GM12878 (cell line): ENCODE measurements around the gene ASS1. TPM values are rescaled to one million over a fixed set of nuclear protein-coding genes. Genes with fewer than 3 reads are reported as not detected.
"Not testable (repeated sequence)": the region's sequence is repeated elsewhere in the genome, so short reads cannot be mapped to it uniquely, and the experiment has no call there.

Source experiments
- ATAC-seq: fragments of 200-7000 bp; cut with Tn5 transposase; 3 replicates; pipeline ENCODE4 v1.9.1; 2020; ENCODE audit warnings: mild to moderate bottlenecking, moderate library complexity
- BruUV-seq: library from RNA; stranded (reverse); fragments of 400-500 nt; replicated peaks from 2 replicates; lab custom pipeline; 2021; lab: Mats Ljungman, UMichigan
- CTCF ChIA-PET: fragments of 300-600 bp; sonication (Branson Sonifier 250); formaldehyde crosslinking; extraction: SDS; loops from one replicate; lab custom pipeline; 2021; ENCODE audit warnings: inconsistent platforms; lab: Yijun Ruan, JAX
- POLR2A ChIA-PET: fragments of 350-600 bp; formaldehyde crosslinking; extraction: SDS; loops from one replicate; lab custom pipeline; 2021; ENCODE audit warnings: inconsistent platforms; lab: Charles Lee
- RAD21 ChIA-PET: fragments of 300-600 bp; sonication (Branson Sonifier 250); formaldehyde crosslinking; loops from one replicate; lab custom pipeline; 2023; ENCODE audit warnings: antibody characterized with exemption; ENCODE audit not compliant: unreplicated experiment; lab: Charles Lee
- SMC1A ChIA-PET: fragments of 300-600 bp; sonication (Branson Sonifier 250); formaldehyde crosslinking; loops from one replicate; lab custom pipeline; 2023; ENCODE audit not compliant: unreplicated experiment, uncharacterized antibody; lab: Charles Lee
- DNase-seq: peaks from one replicate; pipeline ENCODE4 v3.0.0-alpha.2; 2011; ENCODE audit warnings: low read depth, low spot score
- FAIRE-seq: peaks from 3 replicates; lab custom pipeline; 2011; peaks lifted over from hg19 to GRCh38; lab: Jason Lieb, UNC
- H2AFZ ChIP-seq: 2 replicates; pipeline ENCODE4 v1.6.0; 2011; ENCODE audit warnings: low read depth, low read length, control low read depth; ENCODE audit not compliant: control insufficient read depth
- H3K27ac ChIP-seq: 2 replicates; pipeline ENCODE4 v1.5.1; 2011; ENCODE audit warnings: control low read depth; ENCODE audit not compliant: control insufficient read depth, insufficient read depth
- H3K27me3 ChIP-seq, 2 experiments: replicated peaks in 1 of 2; 2 replicates each; pipeline versions ENCODE4 v1.6.0 to v1.6.1; 2011; ENCODE audit warnings: low read length in 1 of 2; ENCODE audit not compliant: control insufficient read depth in 2 of 2, insufficient read depth in 2 of 2
- H3K36me3 ChIP-seq, 2 experiments: 2 replicates each; pipeline ENCODE4 v1.5.1; 2011; ENCODE audit warnings: low read length in 1 of 2; ENCODE audit not compliant: control insufficient read depth in 2 of 2, insufficient read depth in 2 of 2
- H3K4me1 ChIP-seq: 2 replicates; pipeline ENCODE4 v1.6.1; 2011; ENCODE audit warnings: mild to moderate bottlenecking, low read length, moderate library complexity, mixed read lengths; ENCODE audit not compliant: control insufficient read depth, insufficient read depth
- H3K4me2 ChIP-seq: 2 replicates; pipeline ENCODE4 v1.6.0; 2011; ENCODE audit warnings: control low read depth; ENCODE audit not compliant: control insufficient read depth, insufficient read depth
- H3K4me3 ChIP-seq: fragments of 200-600 bp; sonication (generic); 2 replicates; pipeline ENCODE4 v1.5.1; 2016
- H3K79me2 ChIP-seq: 2 replicates; pipeline ENCODE4 v1.6.0; 2011; ENCODE audit warnings: low read length; ENCODE audit not compliant: control insufficient read depth, insufficient read depth
- H3K9ac ChIP-seq: 2 replicates; pipeline ENCODE4 v1.8.0; 2011; ENCODE audit warnings: low read length, control low read depth, mixed read lengths; ENCODE audit not compliant: control insufficient read depth, insufficient read depth
- H3K9me3 ChIP-seq: replicated peaks from 3 replicates; pipeline ENCODE4 v1.5.1; 2011; ENCODE audit warnings: mild to moderate bottlenecking, low read length; ENCODE audit not compliant: control insufficient read depth, insufficient read depth
- H4K20me1 ChIP-seq: 2 replicates; pipeline ENCODE4 v1.6.0; 2011; ENCODE audit not compliant: control insufficient read depth, insufficient read depth
- SKIL ChIP-seq: fragments of 450-650 bp; IDR thresholded peaks from 2 replicates; pipeline ENCODE4 v1.6.1; 2017; ENCODE audit warnings: mild to moderate bottlenecking, low read depth, inconsistent platforms; ENCODE audit not compliant: poor library complexity, severe bottlenecking
- ZBTB40 ChIP-seq: fragments of 450-650 bp; IDR thresholded peaks from 2 replicates; pipeline ENCODE4 v1.6.1; 2016; ENCODE audit warnings: mild to moderate bottlenecking, moderate library complexity, borderline replicate concordance
- whole genome bisulfite sequencing: methylation state at CpG from one replicate; pipeline ENCODE4 v1.1.6; 2016; ENCODE audit warnings: low lambda C conversion rate; ENCODE audit not compliant: insufficient replicate concordance, insufficient coverage; ENCODE audit errors: missing lambda C conversion rate; 5-methylcytosine and 5-hydroxymethylcytosine counted together
- in situ Hi-C: fragments of 300-500 bp; cut with MboI; formaldehyde crosslinking; loops from 9 replicates; pipeline ENCODE4 v1.14.3; 2018; ENCODE audit warnings: mixed read lengths
- intact Hi-C: fragments of 100-400 bp; cut with micrococcal nuclease; formaldehyde crosslinking; loops from one replicate; pipeline ENCODE4 v1.14.2; 2022; ENCODE audit not compliant: unreplicated experiment
- polyA plus RNA-seq, 11 experiments: library from polyadenylated mRNA; depleted of rRNA in 4 of 11; unstranded in 6 of 11; stranded (reverse) in 5 of 11; fragments of >200 nt; fragmentation: Nextera tagmentation in 4 of 11; fragmentation: Illumina TruSeq in 1 of 11; extraction: Ambion mirVana in 4 of 11; extraction: Trizol in 1 of 11; gene quantifications; 1 replicate in 1 of 11; 2 replicates in 10 of 11; pipeline versions ENCODE4 v1.2.1 to v1.2.3, GENCODE V29; 2011 to 2016; ENCODE audit warnings: inconsistent platforms in 2 of 11, missing spikeins in 2 of 11, low read depth in 1 of 11
- total RNA-seq, 4 experiments: library from RNA; depleted of rRNA in 3 of 4; stranded (reverse); fragments of >200 nt in 3 of 4; fragmentation: Illumina TruSeq in 1 of 4; extraction: Trizol in 1 of 4; gene quantifications; 2 replicates each; pipeline versions ENCODE4 v1.2.1 to v1.2.3, GENCODE V29; 2013 to 2021

ASS1 gene
- total and polyA plus RNA-seq, 10 of the 15 experiments (the other 5 are each of a cell fraction or from before 2014, with no cell fraction given), result 0.10 to 6.1 (median 0.28) TPM; not detected in 3

GRCh38 chr9:130434656-130435055, 10.1 kb upstream of the ASS1 start:
- H3K27me3 ChIP-seq, CTCF ChIA-PET, H4K20me1 ChIP-seq, H3K4me1 ChIP-seq, H3K9ac ChIP-seq, H3K79me2 ChIP-seq, RAD21 ChIA-PET, in situ Hi-C loops, BruUV-seq, H3K36me3 ChIP-seq, DNase-seq, POLR2A ChIA-PET, SMC1A ChIA-PET, H3K4me2 ChIP-seq, H3K9me3 ChIP-seq, H3K4me3 ChIP-seq, intact Hi-C loops, H2AFZ ChIP-seq, FAIRE-seq, H3K27ac ChIP-seq, ATAC-seq: not testable (repeated sequence)
- 44% methylated on average over 2 of the region's 5 CpGs for WGBS

GRCh38 chr9:130437011-130437789, 7.6 kb upstream of the ASS1 start:
- no peak for FAIRE-seq
- H3K9me3 ChIP-seq, result peaks cover 3% of the 10 kb centered on the region; the same call in 2 of the 3 replicates
- BruUV-seq, result no TSS peak

More at GRCh38 chr9:130437011-130437789, 7.6 kb upstream of the ASS1 start:
- H3K4me2 ChIP-seq, result no peak overlapping the region
- no peak for DNase-seq
- intact Hi-C loops (no loop called here), in situ Hi-C loops (no loop called here)
- SMC1A ChIA-PET, result no interaction called here
- no peak overlapping the region for H2AFZ ChIP-seq
- WGBS, result 42% methylated on average over 15 of the region's 15 CpGs
- no peak overlapping the region for H3K4me3 ChIP-seq
- H3K9ac ChIP-seq, result no peak overlapping the region
- H4K20me1 ChIP-seq, result no peaks in the 10 kb centered on the region
- CTCF ChIA-PET, result no interaction called here
- POLR2A ChIA-PET, result no interaction called here
- no peaks in the 10 kb centered on the region for H3K36me3 ChIP-seq
- ATAC-seq, result no peak
- 0 out of 2 replicates have a peak, but pooled peaks have one; percentile 37 for TF ChIP-seq ZBTB40
- no peak for TF ChIP-seq SKIL
- no peaks in the 10 kb centered on the region for H3K4me1 ChIP-seq
- RAD21 ChIA-PET, result no interaction called here
- no peaks in the 10 kb centered on the region for H3K79me2 ChIP-seq
- H3K27ac ChIP-seq, result no peak overlapping the region
- peaks cover 1 to 4% of the 10 kb centered on the region in 2 experiments; a peak in 3 of 4 replicates for H3K27me3 ChIP-seq
